HPDE6-E6E7 (cell line): ENCODE results near the gene HLA-DRB5.
"Not testable (repeated sequence)": the region's sequence is repeated elsewhere in the genome, so short reads cannot be mapped to it uniquely, and the experiment has no call there.

Experiments
- DNase-seq: peaks from one replicate; pipeline ENCODE4 v3.0.0; 2011; ENCODE audit warnings: missing footprints; ENCODE audit errors: extremely low spot score

HLA-DRB5 gene

GRCh38 chr6:32529697-32530430, at the start of gene HLA-DRB5:
Gene HLA-DRB5 (minus strand): TSS chr6:32530287. CDS start chr6:32530224, 63 bp downstream.
- DNase-seq: no peak

- DNase-seq: no peak
These were observed 48.9 kb upstream of the HLA-DRB5 start for GRCh38 chr6:32578962-32579361.

GRCh38 chr6:32577493-32577892, 47.4 kb upstream of the HLA-DRB5 start:
- not testable (repeated sequence) for DNase-seq

GRCh38 chr6:32576250-32576649, 46.2 kb upstream of the HLA-DRB5 start:
- no peak for DNase-seq

- no peak for DNase-seq
These were observed 40.3 kb upstream of the HLA-DRB5 start for GRCh38 chr6:32570363-32570905.

GRCh38 chr6:32568561-32568960, 38.5 kb upstream of the HLA-DRB5 start:
- no peak for DNase-seq

- no peak for DNase-seq
These were observed 36.9 kb upstream of the HLA-DRB5 start for GRCh38 chr6:32566957-32567356.

GRCh38 chr6:32565511-32565910, 35.4 kb upstream of the HLA-DRB5 start:
- no peak for DNase-seq

GRCh38 chr6:32562940-32563339, 32.9 kb upstream of the HLA-DRB5 start:
- no peak for DNase-seq

- no peak for DNase-seq
These were observed 29.7 kb upstream of the HLA-DRB5 start for GRCh38 chr6:32559747-32560146.

GRCh38 chr6:32558426-32559057, 28.5 kb upstream of the HLA-DRB5 start:
- DNase-seq: no peak

GRCh38 chr6:32554116-32554965, 24.3 kb upstream of the HLA-DRB5 start:
- no peak for DNase-seq

- DNase-seq: no peak
These were observed 23.1 kb upstream of the HLA-DRB5 start for GRCh38 chr6:32553037-32553742.

- no peak for DNase-seq
These were observed 21.3 kb upstream of the HLA-DRB5 start for GRCh38 chr6:32551410-32551809.

- DNase-seq: no peak
These were observed 9.8 kb upstream of the HLA-DRB5 start for GRCh38 chr6:32539839-32540238.

- DNase-seq: not testable (repeated sequence)
These were observed 325 bp upstream of the HLA-DRB5 start for GRCh38 chr6:32530431-32530793.

- DNase-seq: no peak
These were observed 7.6 kb downstream of the HLA-DRB5 start for GRCh38 chr6:32522302-32523047.

- DNase-seq: no peak
These were observed 10.2 kb downstream of the HLA-DRB5 start for GRCh38 chr6:32519910-32520258.

GRCh38 chr6:32519118-32519909, 10.8 kb downstream of the HLA-DRB5 start:
- no peak for DNase-seq
